HL-60/S4 (cell line): ENCODE data around the gene ECM2.

ENCODE experiments used
- in situ Hi-C: fragments of 300-500 bp; cut with MboI; formaldehyde crosslinking; loops from 2 replicates; pipeline ENCODE4 v1.14.3; 2022; ENCODE audit warnings: low sequenced_read_pairs

Gene ECM2

DNA sequence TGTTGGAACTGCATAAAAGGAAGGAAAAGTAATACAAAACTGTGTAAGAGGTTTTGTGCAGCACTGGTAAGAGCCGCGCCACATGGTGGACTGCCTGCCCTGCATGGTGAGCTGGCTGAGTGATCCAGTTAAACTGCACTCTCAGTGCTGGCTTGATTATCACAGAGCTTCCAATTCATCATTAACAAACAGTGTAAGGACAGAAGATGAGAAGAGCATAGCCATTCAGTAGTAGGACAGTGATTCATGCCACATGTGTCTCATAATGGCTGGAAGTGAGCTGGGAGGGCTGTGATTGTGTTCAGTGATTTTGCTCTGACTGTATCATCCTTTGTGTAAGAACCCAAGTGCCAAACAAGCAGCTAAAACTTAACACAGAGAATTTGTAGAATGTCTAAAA, 67.6 kb downstream of the ECM2 start:
- in situ Hi-C loops: no loop called here

DNA sequence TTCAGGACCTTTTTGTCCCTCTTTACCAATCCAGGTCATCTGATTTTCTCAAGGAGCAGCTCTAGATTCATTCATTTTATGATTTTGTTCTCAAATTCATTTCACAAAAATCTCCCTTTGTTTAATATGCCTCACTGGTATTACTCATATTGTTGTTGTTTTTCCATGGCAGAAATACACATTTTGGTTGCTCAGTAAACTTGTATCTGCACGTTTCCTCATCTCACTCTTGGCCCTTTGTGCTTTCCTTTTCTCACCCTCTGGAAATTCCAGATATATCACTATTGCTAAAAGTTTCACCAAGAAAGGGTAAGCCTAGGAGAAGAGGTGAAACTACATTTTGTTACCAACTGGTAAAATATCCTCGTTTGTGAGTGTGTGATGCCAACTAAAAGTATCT, 68.3 kb downstream of the ECM2 start:
- in situ Hi-C loops: no loop called here

DNA sequence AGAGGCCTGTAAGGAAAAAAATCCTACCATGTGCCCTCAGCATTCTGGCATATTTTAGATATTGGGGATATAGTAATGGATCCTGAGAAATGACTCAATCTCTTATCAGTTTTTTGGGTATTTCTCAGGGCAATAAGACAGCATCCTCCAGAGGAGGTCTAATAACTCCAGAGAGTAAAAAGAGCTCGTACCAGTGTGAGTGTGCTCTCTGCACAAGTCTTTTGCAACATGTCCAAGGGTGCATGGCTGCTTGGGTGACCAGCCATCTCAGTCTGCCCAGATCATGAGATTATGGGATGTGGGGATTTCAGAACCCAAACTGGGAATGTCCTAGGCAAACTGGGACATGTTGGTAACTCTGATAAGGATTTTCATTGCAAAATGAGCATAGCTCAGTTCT, 68.7 kb downstream of the ECM2 start:
- in situ Hi-C loops: no loop called here

DNA sequence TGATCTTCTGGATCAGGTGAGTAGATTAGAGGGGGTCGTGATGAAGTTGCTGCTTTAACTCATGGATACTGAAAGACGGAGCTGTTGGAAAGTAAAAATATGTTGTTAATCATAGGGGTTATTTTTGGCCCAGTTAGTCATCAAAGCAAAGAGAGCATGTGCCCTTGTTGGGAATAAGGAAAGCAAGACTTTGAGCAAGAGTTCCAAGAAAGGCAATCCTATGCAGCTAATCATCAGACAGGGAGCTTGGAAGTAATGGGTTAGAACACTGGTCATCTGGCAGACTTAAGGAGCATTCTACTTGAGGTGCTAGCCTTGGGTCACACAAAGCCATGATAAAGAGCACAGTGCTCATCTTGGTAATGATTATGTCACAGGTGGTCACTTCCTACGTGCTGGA, 71.8 kb downstream of the ECM2 start:
- in situ Hi-C loops: no loop called here

DNA sequence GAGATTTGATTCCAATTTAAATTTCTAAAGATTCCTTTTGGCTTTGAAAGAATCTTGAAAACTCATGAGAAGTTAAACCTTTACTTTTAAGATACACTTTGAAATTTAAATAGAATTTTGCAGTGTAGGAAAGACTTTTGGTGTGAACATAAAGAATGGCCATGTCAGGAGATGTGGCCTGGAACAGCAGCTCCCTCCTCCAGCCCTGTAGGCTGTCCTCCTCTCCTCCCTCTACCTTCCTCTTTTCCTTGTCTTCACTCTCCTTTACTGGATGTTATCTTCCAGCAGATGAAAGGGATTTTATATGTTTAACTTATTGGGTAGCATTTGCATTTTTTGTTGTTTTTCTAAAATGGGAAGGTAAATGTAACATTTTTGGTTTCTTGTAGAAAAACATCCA, 72.4 kb downstream of the ECM2 start:
- in situ Hi-C loops: no loop called here

DNA sequence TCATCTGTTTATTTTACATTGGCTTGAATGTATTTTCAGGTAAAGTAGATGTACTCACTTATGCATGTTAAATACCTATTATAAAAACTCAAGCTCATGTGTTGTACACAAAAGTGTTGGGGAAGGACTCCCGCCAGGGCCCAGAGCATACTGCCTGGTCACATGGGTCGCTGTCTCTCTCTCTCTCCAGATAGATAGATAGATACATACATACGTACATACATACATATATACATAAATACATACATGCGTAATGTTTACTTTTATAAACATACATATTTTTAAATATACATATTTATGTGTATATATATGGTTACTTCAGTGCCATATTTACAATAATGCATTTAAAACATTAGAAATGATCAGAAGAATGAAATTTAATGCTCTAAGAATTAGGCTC, 78.2 kb downstream of the ECM2 start:
- in situ Hi-C loops: no loop called here

DNA sequence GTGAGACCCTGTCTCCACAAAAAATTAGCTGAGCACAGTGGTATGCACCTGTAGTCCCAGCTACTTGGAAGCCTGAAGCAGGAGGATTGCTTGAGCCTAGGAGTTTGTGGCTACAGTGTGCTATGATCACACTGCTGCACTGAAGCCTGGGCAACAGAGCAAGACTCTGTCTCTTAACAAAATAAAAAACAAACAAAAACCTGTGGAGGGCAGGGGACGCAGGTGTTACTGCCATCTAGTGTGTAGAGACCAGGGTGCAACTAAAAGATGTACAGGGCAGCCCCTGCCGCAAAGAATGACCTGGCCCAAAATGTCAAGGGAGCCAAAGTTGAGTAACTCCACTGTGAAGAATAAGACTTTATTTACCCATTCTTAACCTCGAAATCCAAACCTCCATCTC, 80.6 kb downstream of the ECM2 start:
- in situ Hi-C loops: no loop called here

DNA sequence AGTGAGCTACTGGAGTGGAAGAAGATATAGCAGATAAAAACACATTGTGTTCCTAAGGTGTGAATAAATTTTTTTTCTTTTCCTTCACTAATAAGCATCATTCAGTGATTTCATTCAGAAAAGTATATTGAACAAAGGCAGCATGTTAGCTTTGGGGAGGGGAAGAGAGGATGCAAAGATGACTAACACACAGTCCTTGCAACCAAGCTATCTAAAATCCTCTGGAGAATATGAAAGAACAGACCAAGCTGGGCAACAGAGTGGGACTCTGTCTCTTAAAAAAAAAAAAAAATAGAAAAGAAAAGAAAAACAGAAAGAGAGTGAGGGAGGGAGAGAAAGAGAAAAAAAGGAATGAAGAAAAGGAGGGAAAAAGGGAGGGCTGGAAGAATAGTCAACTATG, 89.3 kb downstream of the ECM2 start:
- in situ Hi-C loops: no loop called here
